Activated CD4-positive, alpha-beta T cell treated with anti-CD3 and anti-CD28 coated beads for 1 hour (primary cell): ENCODE measurements around the gene TEP1.
A peak's percentile ranks its signal among the peaks of the same experiment; 100 is the strongest.
"Not testable (repeated sequence)": the region's sequence is repeated elsewhere in the genome, so short reads cannot be mapped to it uniquely, and the experiment has no call there.

Source experiments
- DNase-seq: peaks from one replicate; pipeline ENCODE4 v3.0.0-alpha.2; 2020

The TEP1 gene

GRCh38 chr14:20386276-20386855 is 26.9 kb downstream of the TEP1 start:
- DNase-seq = no peak

- no peak for DNase-seq
Observed at GRCh38 chr14:20384886-20385285, 28.4 kb downstream of the TEP1 start.

DNA sequence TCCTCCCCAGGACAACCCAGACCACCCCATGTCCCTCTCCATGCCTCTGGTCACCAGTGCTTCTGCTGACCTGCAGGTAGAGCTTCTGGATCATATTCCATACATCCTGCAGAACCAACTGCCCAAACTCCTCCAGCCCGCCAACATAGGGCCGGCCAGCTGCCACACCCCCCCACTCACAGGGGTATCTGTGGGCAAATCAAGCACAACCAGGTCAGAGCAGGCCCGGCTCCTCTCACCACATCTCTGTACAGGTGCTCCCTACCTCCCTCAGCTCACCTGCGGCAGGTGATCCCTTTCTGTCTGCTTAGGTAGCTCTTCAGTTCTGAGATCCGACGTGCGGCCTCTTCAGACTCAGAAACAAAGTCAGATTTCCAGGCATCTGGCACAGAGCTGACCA is 29.0 kb downstream of the TEP1 start:
- DNase-seq = no peak

- DNase-seq = no peak
Observed at GRCh38 chr14:20383636-20384035, 29.7 kb downstream of the TEP1 start.

- no peak for DNase-seq
Observed at GRCh38 chr14:20383032-20383431, 30.3 kb downstream of the TEP1 start.

- DNase-seq = no peak
Observed at GRCh38 chr14:20382526-20382925, 30.8 kb downstream of the TEP1 start.

DNA sequence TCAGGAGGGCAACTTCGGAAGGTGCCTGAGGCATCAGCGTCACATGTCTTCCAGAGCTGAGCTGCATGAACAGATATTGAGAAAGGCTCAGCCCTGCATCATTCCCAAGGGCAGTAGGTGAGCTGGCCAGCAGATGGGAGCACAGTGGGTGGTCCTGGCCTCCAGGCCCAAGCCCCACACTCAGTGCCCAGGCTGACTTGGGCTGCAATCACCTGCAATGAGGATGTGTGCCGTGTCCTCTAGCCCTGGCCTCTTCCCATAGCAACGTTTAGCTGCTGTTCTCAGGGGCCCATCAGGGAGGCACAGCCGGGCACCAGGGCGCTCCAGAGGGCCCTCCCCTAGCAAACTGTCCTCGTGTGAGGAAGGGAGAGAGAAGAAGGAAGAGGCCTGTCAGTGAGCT is 32.0 kb downstream of the TEP1 start:
- DNase-seq = no peak

- DNase-seq = no peak
Observed at GRCh38 chr14:20380681-20381080, 32.6 kb downstream of the TEP1 start.

- no peak for DNase-seq
Observed at GRCh38 chr14:20379743-20380142, 33.6 kb downstream of the TEP1 start.

- no peak for DNase-seq
Observed at GRCh38 chr14:20377171-20377570, 36.1 kb downstream of the TEP1 start.

- no peak for DNase-seq
Observed at GRCh38 chr14:20376071-20376588, 37.2 kb downstream of the TEP1 start.

DNA sequence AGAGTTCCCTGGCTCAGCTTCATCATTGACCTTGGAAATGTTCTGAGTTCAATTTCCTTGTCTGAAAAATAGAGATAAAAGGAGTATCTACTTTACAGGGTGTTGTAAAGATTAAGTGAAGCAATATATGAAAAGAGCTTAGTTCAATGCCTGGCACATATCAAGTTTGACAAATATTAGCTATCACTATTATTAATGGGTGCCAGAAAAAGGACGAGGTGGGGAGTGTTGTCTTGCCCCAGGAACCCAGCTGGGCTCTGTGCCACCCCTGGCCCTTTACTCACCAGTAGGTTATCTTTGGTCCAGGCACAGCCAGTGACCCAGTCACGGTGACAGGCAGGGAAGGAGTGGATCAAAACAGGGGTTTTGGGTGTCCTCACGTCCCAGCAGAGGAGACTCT is 37.8 kb downstream of the TEP1 start:
- DNase-seq = no peak

DNA sequence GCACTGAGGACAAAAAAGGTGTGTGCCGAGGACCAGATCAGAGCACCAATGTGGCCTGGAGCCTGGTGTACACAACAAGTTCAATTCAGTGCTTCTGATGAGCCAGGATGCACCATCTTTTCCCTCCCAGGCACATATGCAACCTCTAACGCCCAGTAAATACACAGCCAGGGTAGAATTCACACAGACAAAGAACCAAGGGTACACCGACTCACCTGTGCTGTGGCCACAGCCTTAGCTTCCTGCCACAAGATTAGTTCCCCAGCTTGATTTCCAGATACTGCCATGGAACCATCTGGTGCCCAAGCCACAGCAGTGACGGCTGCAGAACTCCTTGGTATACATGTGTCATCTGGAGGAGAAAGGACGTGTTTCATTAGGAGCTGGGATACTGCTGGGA is 40.5 kb downstream of the TEP1 start:
- no peak for DNase-seq

DNA sequence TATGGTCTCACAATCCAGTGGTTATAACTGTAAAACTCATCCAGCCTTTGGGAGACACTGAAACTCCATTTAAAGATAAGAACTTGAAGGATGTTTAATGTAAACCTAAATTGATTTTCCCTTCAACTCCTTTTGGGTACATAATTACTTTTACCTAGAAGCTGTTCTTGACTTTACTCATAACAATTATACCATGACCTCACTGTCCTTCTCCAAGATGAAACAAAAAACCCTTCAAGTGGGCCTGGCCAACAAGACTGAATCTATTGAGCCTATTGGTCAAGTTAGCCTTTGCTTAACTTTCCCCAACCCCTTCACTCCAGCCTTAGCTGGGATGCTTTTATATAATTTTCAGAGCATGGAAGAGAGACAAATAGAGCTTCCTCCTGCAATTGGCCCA is 47.4 kb downstream of the TEP1 start:
- DNase-seq = no peak

DNA sequence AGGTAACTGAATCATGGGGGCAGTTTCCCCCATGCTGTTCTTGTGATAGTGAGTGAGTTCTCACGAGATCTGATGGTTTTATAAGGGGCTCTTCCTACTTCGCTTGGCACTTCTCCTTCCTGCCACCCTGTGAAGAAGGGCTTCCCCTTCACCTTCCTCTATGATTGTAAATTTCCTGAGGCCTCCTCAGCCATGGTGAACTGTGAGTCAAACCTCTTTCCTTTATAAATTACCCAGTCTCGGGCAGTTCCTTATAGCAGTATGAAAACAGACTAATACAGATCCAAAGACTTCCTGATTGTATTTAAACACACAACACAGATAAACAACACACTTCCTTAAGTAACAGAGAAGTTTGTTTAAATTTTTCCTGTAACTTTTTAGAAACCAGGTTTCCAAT is 54.8 kb downstream of the TEP1 start:
- DNase-seq = not testable (repeated sequence)

- no peak for DNase-seq
Observed at GRCh38 chr14:20356422-20356821, 56.9 kb downstream of the TEP1 start.

- no peak for DNase-seq
Observed at GRCh38 chr14:20350860-20351259, 62.4 kb downstream of the TEP1 start.

DNA sequence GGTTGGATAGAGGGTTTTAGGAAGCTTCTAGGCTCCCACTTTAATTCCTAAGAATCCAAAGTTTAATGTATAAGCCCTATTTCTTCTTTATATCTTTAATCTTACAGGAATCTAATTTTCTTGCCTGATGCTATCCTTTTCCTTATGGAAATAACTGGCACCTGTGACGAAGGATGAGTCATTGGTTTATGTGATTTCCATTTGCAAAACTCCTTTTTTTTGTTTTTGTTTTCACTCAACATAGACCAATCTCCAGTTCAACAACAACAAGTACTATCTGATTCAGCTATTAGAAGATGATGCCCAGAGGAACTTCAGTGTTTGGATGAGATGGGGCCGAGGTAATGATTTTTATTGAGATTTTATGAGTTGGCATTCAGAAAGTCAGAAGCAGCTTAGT is 63.0 kb downstream of the TEP1 start:
- DNase-seq = no peak

- no peak for DNase-seq
Observed at GRCh38 chr14:20347747-20348146, 65.6 kb downstream of the TEP1 start.

GRCh38 chr14:20346713-20347112 is 66.6 kb downstream of the TEP1 start:
- DNase-seq = no peak

DNA sequence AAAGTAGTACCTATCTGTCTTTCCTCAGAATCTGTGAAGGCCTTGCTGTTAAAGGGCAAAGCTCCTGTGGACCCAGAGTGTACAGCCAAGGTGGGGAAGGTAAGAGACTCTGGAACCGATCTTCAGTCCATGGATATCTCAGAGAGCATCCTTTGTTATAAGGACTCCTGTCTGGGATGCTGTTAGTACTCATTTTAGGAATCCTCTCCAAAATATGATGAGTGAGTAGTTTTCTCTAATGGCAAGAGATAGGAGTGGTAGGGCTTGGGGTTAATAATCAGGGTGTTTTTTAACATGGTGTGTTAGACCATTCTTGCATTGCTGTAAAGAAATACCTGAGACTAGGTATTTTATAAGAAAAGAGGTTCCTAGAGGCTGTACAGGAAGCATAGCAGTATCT is 67.9 kb downstream of the TEP1 start:
- DNase-seq = no peak

DNA sequence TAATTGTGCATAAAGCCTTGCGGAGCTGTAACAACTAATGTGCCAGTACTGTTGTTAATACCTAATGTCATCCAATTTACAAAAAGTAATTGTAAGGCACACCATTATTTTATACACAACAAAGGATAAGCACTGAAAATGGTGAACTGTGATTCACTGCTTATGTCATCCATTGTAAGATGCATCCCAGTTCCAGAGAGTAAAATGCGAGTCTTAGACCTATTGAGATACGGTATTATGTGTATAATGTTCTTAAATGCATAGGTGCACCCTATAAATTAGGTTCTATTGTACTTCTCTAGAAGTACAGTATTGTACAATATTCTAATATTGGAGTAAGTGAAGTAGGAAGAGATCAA is 69.5 kb downstream of the TEP1 start:
- DNase-seq = no peak

DNA sequence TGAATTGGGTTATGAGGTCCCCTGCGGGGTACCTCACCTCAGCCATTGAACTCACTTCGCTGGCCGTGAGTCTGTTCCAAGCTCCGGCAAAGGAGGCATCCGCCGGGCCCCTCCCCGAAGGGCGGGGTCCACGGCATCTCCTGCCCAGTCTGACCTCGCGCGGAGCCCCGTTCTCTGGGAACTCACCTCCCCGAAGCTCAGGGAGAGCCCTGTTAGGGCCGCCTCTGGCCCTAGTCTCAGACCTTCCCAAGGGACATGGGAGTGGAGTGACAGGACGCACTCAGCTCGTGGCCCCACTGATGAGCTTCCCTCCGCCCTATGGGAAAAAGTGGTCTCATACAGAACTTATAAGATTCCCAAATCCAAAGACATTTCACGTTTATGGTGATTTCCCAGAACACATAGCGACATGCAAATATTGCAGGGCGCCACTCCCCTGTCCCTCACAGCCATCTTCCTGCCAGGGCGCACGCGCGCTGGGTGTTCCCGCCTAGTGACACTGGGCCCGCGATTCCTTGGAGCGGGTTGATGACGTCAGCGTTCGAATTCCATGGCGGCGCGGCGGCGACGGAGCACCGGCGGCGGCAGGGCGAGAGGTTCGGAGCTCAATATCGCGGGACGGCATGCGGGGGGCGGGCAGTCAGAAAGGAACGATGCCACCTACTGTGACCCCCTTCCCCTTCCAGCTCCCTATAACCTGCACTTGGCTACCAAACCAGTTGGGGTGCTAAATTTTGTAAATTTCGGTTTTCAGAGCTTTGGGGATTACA is 70.0 kb downstream of the TEP1 start, which contains the start of gene PARP2:
TSS of gene PARP2 (plus strand) at position 544 of the 770 bp plus-strand sequence. CDS start at position 551, 7 bp downstream.
- DNase-seq = peak; percentile 80

DNA sequence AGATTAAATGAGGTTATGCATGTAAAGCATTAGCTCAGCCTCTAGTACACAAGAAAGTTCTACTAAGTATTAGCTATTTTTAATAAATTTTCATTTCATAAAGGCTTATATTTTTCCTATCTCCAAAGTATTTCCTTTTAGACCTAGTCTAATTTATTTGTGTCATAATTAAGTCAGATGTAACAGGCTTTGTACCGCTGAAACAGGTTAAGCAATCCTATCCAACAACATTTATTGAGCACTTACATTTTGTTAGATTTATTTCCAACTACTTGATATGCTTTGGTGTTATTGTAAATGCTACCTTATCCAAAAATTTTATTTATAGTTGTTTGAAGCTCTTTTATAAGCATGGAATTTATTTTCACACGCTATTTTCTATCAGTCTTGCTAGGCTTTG is 71.7 kb downstream of the TEP1 start:
- DNase-seq = no peak

- DNase-seq = not testable (repeated sequence)
Observed at GRCh38 chr14:20341032-20341431, 72.3 kb downstream of the TEP1 start.
